Activated CD4-positive, alpha-beta T cell treated with anti-CD3 and anti-CD28 coated beads for 24 hours (primary cell): ENCODE results near the gene RNF150.

ENCODE experiments used
- DNase-seq, 2 donors: peaks; one replicate each; pipeline ENCODE4 v3.0.0-alpha.2; 2020; ENCODE audit warnings: low read depth in 2 of 2

Gene RNF150

DNA sequence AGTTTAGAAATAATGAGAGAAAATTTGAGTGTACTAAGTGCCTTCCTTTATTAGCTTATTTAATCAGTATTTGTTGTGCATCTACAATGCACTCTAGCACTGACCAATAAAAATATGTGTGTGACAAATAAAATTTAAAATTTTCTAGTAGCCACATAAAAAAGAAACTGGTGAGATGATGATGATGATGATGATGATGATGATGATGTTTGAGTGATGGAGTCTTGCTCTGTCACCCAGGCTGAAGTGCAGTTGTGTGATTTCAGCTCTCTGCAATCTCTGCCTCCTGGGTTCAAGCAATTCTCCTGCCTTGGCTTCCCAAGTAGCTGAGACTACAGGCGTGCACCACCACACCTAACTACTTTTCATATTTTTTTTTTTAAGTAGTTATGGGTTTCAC, 110.2 kb downstream of the RNF150 start:
- no peak for DNase-seq

DNA sequence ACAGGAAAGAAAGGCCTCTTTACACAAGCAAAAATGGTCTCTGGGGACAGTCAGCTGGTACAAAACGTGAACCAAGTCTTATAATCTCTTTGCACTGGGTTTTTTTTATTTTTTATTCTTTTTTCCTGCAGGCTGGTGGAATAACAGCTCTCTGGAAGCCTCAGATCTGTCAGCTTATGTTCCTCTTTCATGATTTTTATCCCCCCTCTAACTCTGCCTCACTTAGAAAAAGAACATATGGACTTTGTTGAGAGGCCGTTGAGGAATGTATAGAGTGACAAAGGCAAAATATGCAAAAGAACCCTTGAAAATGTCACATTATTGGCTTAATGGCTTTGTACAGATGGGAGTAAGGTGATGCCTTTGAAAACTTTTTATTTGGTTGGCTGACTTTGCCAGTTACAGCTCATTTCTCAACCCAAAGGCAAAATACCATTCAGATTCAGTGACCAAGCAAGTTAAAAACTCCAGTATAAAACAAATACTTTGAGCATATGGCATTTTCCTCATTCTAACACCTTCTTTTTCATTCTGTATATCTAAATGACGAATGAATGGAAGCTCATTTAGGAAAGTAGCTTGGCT, 111.1 kb downstream of the RNF150 start:
- DNase-seq: no peak

DNA sequence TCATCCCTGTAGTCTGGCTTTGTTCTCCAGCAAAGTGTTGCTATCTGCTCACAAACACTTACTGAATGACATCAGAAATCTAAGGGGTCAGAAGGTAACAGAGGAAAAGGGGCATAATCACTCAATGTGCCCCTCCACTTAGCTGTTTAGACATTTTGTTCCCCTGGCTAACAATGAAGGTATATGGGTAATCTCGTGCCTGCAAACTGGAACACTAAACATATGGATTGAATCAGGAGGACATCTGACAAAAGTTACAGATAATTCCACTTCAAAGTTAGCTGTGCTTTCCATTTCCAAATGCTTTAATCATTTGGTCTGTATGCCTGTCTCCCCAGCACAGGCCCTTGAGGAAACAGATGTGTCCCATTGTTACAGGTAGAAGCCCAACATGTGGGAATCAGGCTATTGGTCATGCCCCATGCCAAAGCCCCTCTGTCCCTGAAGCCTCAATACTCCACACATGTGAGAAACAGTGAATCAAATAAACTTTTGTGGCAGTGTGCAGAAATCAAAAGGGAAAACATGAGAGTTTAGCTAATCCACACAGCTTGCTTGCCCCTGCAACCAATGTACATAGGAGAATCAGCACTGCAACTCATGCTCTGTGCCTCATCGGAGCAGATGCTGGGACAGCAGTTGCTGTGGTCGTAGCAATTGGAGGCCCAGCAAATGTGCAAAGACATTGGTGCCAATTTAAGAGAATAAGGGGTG, 111.7 kb downstream of the RNF150 start:
- DNase-seq: no peak

DNA sequence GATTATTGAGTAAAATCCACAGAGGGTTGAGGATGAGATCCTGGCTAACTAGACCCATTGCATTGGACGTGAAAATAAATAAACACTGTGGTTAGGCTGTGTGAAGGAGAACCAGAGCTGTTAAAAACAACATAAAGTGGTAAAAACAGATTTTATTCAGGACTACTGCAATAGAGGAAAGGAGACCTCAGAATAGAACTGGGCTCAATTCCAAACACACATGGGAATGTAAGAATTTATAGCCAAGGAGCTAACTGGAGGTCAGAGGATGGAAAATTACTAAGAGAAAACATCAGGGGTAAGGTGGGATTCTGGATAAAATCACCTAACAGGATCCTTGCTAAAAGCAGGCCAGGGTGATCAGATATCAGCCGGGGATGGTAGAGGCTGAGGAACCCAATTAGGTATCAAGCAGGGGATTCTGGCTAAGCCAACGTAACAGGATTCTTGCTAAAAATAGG, 112.4 kb downstream of the RNF150 start:
- no peak for DNase-seq

DNA sequence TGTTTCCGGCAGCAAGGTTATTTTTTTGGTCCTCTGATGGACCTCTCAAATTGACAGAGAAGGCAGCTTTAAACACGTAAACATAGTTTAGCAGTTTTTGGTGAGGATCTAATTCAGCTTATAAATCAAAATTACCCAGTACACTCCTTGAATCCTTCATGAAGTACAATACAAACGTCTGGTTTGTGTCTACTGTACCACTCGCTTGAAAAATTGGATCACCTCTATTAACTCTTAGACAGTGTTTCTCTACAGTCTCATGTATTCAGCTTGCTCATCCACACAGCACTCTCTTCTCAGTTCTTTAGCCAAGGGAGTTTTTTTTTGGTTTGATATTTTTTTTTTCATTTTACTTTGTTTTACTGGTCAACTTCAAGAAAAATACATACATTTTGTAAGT, 113.5 kb downstream of the RNF150 start:
- no peak for DNase-seq

DNA sequence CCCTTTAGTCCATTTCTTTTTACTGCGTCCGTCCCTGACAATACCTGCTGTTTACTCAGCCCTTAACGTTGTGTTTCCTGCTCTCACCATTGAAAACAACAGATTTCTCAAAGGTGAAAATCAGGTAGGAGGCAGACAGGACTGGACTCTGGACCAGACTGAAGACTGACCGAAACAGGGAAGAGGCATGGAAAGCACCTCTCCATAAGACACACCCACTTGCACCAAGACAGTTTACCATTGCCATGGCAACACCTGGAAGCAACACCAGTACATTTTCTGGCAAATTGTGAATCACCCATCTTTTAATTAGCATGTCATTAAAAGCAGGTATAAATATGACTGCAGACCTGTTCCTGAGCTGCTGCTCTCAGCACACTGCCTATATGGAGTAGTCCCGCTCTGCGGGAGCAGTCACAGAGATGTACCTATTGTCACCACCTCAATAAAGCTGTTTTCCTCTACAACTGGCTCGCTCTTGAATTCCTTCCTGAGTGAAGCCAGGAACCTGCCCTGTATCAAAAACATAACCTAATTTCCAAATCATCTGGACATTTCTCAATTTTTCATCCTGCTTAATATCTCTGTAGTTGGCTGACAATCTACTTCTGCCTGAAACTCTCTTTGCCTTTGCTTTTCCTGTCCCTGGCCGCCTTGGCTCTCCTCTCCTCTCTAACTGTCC, 117.0 kb downstream of the RNF150 start:
- DNase-seq: no peak

DNA sequence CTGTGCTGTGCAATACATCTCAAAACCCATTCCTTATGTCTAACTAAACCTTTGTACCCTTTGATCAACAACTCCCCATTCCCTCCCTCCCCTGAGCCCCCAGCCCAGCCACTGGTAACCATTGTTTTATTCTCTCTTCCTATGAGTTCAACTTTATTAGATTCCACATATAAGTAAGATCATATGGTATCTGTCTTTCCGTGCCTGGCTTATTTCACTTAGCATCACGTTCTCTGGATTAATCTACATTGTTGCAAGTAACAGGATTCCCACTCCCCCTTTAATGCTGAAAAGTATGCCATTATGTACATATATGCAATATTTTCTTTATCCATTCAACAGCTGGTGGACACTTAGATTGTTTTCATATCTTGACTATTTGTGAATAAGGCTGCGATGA, 119.4 kb downstream of the RNF150 start:
- no peak for DNase-seq

DNA sequence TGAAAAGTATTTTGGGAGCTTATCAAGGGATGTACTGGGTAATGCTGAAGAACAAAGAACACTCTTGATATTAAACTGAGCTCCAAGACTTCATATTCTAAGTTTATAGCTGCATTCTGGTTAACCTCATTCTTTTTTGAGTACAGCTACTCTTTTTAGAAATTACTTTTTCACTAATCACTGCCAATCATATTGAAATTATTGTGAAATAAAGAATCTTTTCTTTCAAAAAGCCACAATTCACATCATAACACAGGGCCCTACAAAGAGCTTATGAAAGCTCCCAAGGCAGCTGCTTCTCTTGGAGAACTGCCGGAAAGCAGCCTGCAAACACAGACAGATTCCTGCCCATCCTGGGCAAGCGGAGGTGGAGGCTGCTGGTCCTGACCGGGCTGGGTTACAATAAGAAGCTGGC, 121.4 kb downstream of the RNF150 start:
- DNase-seq: no peak

DNA sequence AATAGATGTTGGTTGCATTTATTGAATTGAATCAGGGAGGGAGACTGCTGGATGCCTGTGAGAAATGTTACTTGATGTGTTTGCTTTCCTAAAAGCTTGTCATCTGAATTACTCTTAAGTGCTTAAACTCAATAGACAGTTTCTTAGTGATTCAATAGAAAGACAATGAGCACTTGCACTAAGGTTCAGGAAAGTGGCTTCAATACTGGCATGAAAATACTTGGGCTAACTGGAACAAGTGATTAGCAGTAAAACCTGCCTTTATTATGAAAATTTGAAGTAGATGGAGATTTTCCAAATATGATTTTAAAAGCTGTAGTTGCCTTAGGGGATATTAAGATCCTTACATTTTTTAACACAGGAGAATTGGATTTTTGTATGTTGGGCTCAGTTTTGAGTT, 123.3 kb downstream of the RNF150 start:
- DNase-seq: no peak

DNA sequence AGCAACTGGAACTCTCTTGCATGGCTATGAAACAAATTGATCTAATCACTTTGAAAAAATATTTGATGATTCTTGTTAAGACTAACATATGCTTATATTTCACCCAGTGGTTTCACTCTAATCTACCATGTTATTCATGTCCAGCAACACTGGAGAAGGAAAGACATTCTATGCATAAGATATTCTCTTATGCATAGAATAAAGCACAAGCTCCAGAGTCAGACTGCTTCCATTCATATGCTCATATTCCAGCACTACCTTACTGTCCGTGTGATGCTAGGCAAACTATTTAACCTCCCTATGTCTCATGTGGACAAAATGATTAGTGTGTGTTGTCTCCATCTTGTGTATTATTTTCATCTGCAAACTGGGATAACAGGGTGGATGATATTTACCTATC, 124.1 kb downstream of the RNF150 start:
- DNase-seq: no peak

DNA sequence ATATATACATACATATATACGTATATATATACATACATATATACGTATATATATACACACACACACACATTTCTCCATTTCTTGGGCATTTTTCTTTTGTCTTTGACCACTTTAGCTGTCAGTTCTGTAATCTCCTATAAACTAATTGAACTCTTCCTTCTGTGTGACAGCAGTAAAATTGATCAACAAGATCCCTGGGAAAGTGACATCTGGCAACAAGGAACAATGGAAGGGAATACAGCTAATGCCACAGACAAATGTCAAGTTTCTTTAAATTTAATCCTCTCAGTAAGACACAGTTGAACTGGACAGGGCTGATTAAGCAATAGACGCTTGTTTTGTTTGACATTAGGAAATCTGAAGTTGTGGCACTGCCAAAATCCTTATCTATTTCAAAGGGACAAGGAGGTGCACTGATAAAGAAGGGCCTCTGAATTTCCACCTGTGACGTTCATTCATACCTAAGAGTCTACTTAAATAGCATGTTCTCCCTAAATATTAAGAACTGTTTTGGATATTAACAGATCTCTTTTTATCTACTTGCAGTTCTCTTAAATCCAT, 126.9 kb downstream of the RNF150 start:
- no peak for DNase-seq

DNA sequence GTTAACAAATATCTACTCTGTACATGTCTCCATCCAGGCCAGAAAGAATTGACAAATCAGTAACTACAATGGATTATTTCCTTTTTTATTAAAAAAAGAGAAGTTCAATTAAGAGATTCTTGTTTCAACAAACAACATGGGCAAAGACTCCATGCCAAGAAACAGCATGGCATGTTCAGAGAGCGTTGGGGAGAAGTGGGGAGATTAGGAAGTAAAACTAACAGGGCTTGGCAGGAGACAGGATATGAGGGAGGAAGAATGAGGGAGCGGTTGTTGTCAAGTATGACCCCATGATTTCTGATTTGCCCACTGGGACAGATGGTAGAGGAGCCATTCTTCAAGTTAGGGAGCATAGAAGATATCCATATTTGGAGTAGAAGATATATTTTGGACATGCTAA, 128.4 kb downstream of the RNF150 start:
- DNase-seq: no peak

DNA sequence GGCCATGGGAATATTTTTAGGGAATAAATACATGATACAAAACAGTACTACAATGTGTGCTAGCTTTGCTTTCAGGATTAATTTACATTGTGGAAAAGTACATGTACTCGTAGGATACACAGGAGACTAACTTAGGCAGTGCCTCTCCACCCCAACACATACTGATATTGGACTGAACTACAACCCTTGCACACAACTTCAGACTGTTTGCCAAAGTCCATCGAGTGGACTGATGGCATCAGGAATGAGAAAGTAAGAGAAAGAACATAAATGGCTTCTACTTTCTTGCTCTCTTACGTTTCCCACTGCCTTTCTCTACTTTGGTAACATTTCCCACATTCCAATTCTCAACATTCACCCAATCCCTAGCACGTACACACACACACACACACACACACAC, 130.1 kb downstream of the RNF150 start:
- DNase-seq: no peak

DNA sequence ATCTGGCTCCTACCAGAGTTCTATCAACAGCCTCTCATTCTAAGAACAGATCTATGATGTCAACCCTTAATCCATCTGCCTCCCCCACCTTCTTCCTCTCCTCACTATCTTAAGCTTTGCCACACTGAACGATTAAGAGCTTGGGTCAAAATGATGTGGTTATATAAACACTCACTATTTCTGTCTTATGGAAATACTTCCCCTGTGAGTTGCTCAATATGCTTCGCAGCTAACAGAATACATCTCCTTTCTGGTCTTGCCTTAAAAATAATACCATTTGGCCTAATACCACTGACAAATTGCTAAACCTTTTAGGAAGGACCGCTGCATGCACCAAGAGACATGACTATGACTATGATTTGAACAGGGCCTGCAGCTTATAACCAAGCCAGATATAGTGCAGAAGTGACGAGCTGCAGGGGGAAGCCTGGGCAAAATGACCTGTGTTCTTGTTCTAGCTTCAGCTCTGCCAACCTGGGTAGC, 130.9 kb downstream of the RNF150 start:
- DNase-seq: no peak

DNA sequence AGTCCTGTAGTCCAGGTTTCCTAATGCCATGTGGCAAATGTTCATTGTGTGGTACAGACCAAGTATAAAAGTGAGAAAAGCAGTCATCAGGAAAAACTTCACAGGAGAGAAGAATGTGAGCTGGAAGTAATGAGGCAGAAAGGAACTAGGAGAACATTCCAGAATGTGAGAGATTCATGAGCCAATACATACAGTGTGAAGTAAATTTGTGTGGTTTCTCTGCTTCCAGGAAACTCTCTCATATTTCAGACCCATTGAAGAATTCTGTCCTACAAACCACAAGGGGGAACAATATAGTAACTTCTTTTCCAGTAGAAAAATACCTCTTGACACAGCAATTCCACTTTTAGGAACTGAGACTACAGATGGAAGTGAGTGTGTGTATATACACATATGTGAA, 136.5 kb downstream of the RNF150 start:
- DNase-seq: no peak

DNA sequence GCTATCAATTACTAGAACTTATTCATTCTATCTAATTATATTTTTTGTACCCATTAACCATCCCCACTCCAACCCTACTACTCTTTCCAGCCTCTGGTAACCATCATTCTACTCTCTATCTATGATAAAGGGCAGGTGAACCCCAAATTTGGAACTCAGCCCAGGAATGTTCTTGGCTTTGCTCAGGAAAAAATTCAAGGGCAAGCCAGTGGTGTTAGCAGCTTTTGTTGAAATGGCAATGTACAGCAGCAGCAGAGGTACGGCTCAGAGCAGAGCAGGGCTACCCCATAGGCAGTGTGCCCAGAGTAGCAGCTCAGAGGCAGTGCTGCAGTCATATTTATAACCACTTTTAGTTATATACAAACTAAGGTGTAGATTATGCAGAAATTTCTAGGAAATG, 138.2 kb downstream of the RNF150 start:
- no peak for DNase-seq

DNA sequence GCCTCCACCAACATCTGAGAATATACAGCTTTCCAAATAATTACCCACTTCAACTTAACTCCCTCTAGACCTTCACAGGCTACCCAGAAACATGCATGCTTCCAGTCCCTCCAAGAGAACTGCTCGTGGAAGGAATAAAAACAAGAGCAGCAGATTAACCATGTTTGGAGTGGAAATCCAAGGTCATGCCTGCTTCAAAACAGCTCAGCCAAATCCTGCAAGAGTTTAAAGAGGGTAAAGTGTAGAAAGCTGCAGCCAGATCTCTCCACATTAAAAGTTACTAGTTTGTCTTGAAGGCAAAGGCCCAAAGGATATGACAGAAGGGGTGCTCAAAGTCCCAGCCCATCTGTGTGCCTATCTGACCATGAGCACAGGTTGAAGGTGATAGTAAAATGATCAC, 139.3 kb downstream of the RNF150 start:
- no peak for DNase-seq

DNA sequence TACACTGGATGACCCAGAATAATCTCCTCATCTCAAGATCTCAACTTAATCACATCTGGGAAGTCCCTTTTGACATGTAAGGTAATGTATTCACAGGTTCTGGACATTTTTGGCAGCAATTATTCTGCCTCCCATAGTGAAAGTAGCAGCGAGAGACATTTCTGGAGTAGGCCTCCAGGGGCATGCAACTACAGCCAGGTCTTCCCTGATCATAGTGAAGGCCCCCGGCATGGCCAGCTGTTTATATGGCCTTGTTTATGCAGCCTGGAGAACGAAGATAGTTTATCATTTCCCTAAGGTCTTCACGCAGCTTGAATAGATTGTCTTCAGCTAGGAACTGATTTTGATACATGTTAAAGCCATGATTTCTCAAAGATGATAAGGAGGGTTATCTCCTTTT, 139.9 kb downstream of the RNF150 start:
- no peak for DNase-seq

DNA sequence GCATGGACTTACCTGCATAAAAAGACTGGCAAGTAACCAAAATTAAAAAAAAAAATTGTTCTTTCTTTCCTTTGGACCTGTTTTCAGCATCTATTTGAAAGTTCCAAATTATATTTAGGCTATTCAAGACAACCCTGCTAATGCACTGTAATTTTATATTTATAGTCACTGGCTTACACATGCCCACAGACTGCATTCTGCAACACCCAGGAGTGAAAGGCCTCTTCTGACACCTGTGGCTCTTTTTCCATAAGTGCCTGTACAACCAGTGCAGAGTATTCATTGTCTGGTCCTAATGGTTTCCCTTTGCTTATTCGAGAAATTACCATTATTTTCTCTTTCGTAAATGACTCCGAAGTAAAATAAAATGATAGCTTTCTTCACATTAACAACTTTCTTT, 143.3 kb downstream of the RNF150 start:
- DNase-seq: no peak

DNA sequence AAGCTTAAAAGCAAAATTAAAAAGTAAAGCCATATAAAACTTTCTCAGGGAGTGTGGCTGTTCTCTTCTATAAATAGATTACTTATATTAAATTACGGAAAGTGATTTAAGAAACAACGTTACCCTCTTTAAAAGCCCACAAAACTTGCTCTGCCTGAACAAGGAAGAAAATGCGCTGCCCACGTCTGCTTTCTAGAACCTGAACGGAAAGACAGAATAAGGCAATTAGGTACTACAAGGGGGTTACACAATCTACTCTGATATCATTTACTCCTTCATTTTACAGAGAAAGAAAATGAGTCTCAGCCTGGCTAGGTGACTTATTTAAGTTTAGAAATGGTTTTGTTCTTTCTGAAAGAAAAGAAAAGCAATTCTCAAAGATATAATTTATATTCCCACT, 147.2 kb downstream of the RNF150 start:
- no peak for DNase-seq

DNA sequence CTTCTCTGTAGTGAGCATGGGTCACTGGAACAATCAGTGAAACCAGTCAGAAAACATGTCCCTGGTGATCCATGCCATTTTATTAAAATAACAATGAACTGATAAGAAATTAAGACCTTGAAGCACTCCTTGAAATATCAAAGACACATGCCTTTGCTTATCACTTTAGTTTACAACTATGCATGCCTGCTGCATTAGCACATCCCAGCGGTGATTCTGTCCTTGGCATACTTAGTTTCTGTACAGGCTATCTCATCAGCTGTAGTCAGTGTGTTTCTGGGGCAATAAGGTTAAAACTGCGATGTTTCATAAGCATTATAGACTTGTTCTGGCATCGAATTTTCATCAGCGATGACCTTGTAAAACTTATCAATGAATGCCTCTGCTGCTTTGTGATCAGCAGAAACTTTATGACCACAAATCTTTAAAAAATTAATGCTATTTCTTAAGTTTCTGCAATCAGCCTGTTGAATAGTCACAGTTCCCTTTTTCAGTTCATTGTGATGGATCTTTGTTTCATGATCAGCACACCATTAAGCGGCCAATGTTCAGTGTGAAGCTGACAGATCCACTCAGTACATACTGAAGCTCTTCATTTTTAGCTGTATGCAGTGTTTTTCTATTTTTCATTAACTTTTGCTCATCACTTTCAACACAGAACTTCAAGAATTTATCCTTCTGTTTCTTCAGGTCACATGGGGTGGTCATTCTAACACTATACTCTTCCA, 150.5 kb downstream of the RNF150 start:
- no peak for DNase-seq
